GM23248 (cell line): ENCODE results near the gene SMC1B. TPM values are rescaled to one million over a fixed set of nuclear protein-coding genes. Genes with fewer than 3 reads are reported as not detected.
A peak's percentile ranks its signal among the peaks of the same experiment; 100 is the strongest.

Experiments
- DNase-seq: peaks from one replicate; pipeline ENCODE4 v3.0.0-alpha.2; 2015
- H2AFZ ChIP-seq: fragments of 200-600 bp; sonication (generic); 2 replicates; pipeline ENCODE4 v1.6.1; 2016; ENCODE audit warnings: antibody characterized with exemption
- H3F3A ChIP-seq: fragments of 200-600 bp; sonication (generic); 2 replicates; pipeline ENCODE4 v1.6.1; 2016; ENCODE audit warnings: mild to moderate bottlenecking, antibody characterized with exemption, mixed run types; ENCODE audit not compliant: insufficient read depth
- H3K27ac ChIP-seq: fragments of 200-600 bp; sonication (generic); 2 replicates; pipeline ENCODE4 v1.5.1; 2016; ENCODE audit warnings: mild to moderate bottlenecking
- H3K27me3 ChIP-seq: fragments of 200-600 bp; sonication (generic); replicated peaks from 2 replicates; pipeline ENCODE4 v1.6.1; 2016; ENCODE audit warnings: mild to moderate bottlenecking; ENCODE audit not compliant: insufficient read depth
- H3K36me3 ChIP-seq: fragments of 200-600 bp; sonication (generic); 2 replicates; pipeline ENCODE4 v1.6.1; 2016; ENCODE audit warnings: low read depth, mild to moderate bottlenecking
- H3K4me1 ChIP-seq: fragments of 200-600 bp; sonication (generic); 2 replicates; pipeline ENCODE4 v1.6.1; 2016; ENCODE audit warnings: mild to moderate bottlenecking; ENCODE audit not compliant: insufficient read depth
- H3K4me2 ChIP-seq: fragments of 200-600 bp; sonication (generic); one replicate; pipeline ENCODE4 v1.6.1; 2016; ENCODE audit warnings: mild to moderate bottlenecking; ENCODE audit not compliant: unreplicated experiment
- H3K4me3 ChIP-seq: fragments of 200-600 bp; sonication (generic); 2 replicates; pipeline ENCODE4 v1.5.1; 2016; ENCODE audit warnings: mild to moderate bottlenecking
- H3K79me2 ChIP-seq: fragments of 200-600 bp; sonication (generic); 2 replicates; pipeline ENCODE4 v1.6.1; 2016; ENCODE audit warnings: mild to moderate bottlenecking; ENCODE audit not compliant: insufficient read depth
- H3K9ac ChIP-seq: fragments of 200-600 bp; sonication (generic); 2 replicates; pipeline ENCODE4 v1.6.1; 2016; ENCODE audit warnings: mild to moderate bottlenecking
- H3K9me2 ChIP-seq: fragments of 200-600 bp; sonication (generic); 2 replicates; pipeline ENCODE4 v1.6.1; 2016; ENCODE audit warnings: mixed run types, mild to moderate bottlenecking, moderate library complexity; ENCODE audit not compliant: insufficient read depth
- H3K9me3 ChIP-seq: fragments of 200-600 bp; sonication (generic); one replicate; pipeline ENCODE4 v1.6.1; 2017; ENCODE audit warnings: low read depth
- H4K20me1 ChIP-seq: fragments of 200-600 bp; sonication (generic); 2 replicates; pipeline ENCODE4 v1.6.0; 2016; ENCODE audit not compliant: insufficient read depth
- EZH2 ChIP-seq: fragments of 200-600 bp; sonication (generic); IDR thresholded peaks from 2 replicates; pipeline ENCODE4 v1.6.1; 2018; ENCODE audit warnings: antibody characterized with exemption, mild to moderate bottlenecking; ENCODE audit not compliant: insufficient read depth, poor library complexity, severe bottlenecking
- EZH2phosphoT487 ChIP-seq: fragments of 200-600 bp; sonication (generic); IDR thresholded peaks from 2 replicates; pipeline ENCODE4 v1.6.1; 2018; ENCODE audit warnings: antibody characterized with exemption, moderate library complexity, mild to moderate bottlenecking, low read depth; ENCODE audit not compliant: insufficient read depth
- WGBS, 2 experiments: methylation state at CpG; one replicate each; pipeline ENCODE4 v1.1.6; 2015 to 2017; ENCODE audit warnings: low lambda C conversion rate in 2 of 2, low coverage in 1 of 2; ENCODE audit errors: missing lambda C conversion rate in 2 of 2; 5-methylcytosine and 5-hydroxymethylcytosine counted together
- in situ Hi-C: fragments of 300-500 bp; cut with MboI; formaldehyde crosslinking; loops from 2 replicates; pipeline ENCODE4 v1.15.0; 2020
- polyA plus RNA-seq: library from polyadenylated mRNA; unstranded; fragments of >200 nt; fragmentation: Nextera tagmentation; extraction: Ambion mirVana; gene quantifications from 2 replicates; pipeline ENCODE4 v1.2.1, GENCODE V29; 2016
- total RNA-seq: library from RNA; depleted of rRNA; stranded (reverse); fragments of >200 nt; shearing (Covaris generic); gene quantifications from 2 replicates; pipeline ENCODE4 v1.2.3, GENCODE V29; 2014

The SMC1B gene
- total and polyA plus RNA-seq, 2 experiments from 2014 or later: 0.08 TPM; not detected in 1

DNA sequence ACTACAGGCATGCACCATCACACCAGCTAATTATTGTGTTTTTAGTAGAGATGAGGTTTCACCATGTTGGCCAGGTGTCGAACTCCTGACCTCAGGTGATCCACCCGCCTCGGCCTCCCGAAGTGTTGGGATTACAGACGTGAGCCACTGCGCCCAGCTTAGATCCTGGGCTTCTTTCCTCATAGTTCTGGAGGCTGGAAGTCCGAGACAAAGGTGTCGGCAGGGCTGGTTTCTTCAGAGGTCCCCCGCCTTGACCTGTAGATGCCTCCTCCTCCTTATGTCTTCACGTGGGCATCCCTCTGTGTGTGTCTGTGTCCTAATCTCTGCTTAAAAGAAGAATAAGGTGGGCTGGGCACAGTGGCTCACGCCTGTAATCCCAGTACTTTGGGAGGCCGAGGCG, 45.1 kb upstream of the SMC1B start:
- Histone ChIP-seq H3K4me3 (no peak overlapping the region), H3K27ac (no peak overlapping the region), H3K9me2 (no peaks in the 10 kb centered on the region), H3K9me3 (no peaks in the 10 kb centered on the region), H2AFZ (no peak overlapping the region), H3K36me3 (no peaks in the 10 kb centered on the region), H4K20me1 (no peaks in the 10 kb centered on the region), H3K79me2 (no peaks in the 10 kb centered on the region), H3K4me2 (no peak overlapping the region), H3K4me1 (peaks cover 22% of the 10 kb centered on the region), H3K27me3 (no peaks in the 10 kb centered on the region), H3K9ac (no peak overlapping the region), H3F3A (peaks cover 17% of the 10 kb centered on the region)
- WGBS, 2 experiments: 96 to 97% methylated on average over 11 to 13 of the region's 13 CpGs
- in situ Hi-C loops: no loop called here
- no peak for TF ChIP-seq EZH2phosphoT487
- no peak for TF ChIP-seq EZH2
- no peak for DNase-seq

DNA sequence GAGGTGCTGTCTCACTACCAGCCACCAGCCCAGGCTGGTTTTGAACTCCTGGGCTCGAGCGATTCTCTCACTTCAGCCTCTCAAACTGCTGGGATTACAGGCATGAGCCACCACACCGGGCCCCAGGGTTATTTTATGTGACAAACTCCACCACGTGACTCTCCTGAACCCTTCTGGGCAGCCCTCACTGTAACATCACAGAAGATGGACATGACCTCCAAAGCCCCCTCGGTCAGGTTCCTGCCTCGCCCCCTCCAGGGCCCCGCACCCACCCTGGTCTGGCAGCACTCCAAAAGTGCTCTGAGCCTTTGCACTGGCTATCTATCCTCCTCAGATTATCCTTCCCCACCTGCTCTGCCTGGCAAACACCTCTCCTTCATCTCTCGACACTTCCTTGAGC, 43.4 kb upstream of the SMC1B start:
- Histone ChIP-seq H3K9me2 (no peaks in the 10 kb centered on the region), H3F3A (peaks cover 33% of the 10 kb centered on the region), H3K9me3 (no peaks in the 10 kb centered on the region), H3K79me2 (no peaks in the 10 kb centered on the region), H2AFZ (no peak overlapping the region), H3K4me3 (no peak overlapping the region), H3K4me1 (peaks cover 40% of the 10 kb centered on the region), H4K20me1 (no peaks in the 10 kb centered on the region), H3K36me3 (no peaks in the 10 kb centered on the region), H3K4me2 (no peak overlapping the region), H3K27me3 (no peaks in the 10 kb centered on the region), H3K27ac (no peak overlapping the region), H3K9ac (no peak overlapping the region)
- TF ChIP-seq EZH2: no peak
- TF ChIP-seq EZH2phosphoT487: no peak
- DNase-seq: no peak
- WGBS, 2 experiments: 89 to 91% methylated on average over 6 to 8 of the region's 8 CpGs
- in situ Hi-C loops: no loop called here

DNA sequence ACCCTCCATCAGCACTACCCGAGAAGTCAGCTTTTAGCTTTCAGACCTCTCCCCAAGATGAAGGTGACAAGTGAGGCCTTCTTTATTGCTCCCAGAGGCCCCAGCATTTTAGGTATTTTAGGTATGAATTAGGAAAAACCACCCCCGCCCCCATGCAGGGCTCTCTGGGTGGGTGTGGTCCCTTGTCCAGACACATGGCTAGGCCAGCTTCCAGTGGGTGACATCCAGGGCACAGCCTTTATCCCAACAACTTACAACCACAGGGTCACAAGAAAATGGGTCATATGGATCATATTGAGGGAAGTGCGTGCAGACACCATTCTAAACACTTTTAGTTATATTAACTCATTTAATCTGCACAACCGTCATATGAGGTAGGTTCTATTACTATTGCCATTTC, 42.2 kb upstream of the SMC1B start:
- peaks cover 41% of the 10 kb centered on the region for H3F3A ChIP-seq
- H3K4me3 ChIP-seq: no peak overlapping the region
- H3K4me2 ChIP-seq: peak overlapping the region; percentile 3
- WGBS, 2 experiments: 54 to 63% methylated on average over 4 of the region's 4 CpGs
- H3K36me3 ChIP-seq: no peaks in the 10 kb centered on the region
- in situ Hi-C loops: no loop called here
- H4K20me1 ChIP-seq: no peaks in the 10 kb centered on the region
- H3K27me3 ChIP-seq: no peaks in the 10 kb centered on the region
- no peak overlapping the region for H3K9ac ChIP-seq
- H3K9me2 ChIP-seq: no peaks in the 10 kb centered on the region
- DNase-seq: no peak
- H3K79me2 ChIP-seq: no peaks in the 10 kb centered on the region
- no peak overlapping the region for H2AFZ ChIP-seq
- peaks cover 50% of the 10 kb centered on the region for H3K4me1 ChIP-seq
- no peaks in the 10 kb centered on the region for H3K9me3 ChIP-seq
- H3K27ac ChIP-seq: no peak overlapping the region
- TF ChIP-seq EZH2phosphoT487 (no peak), EZH2 (no peak)

DNA sequence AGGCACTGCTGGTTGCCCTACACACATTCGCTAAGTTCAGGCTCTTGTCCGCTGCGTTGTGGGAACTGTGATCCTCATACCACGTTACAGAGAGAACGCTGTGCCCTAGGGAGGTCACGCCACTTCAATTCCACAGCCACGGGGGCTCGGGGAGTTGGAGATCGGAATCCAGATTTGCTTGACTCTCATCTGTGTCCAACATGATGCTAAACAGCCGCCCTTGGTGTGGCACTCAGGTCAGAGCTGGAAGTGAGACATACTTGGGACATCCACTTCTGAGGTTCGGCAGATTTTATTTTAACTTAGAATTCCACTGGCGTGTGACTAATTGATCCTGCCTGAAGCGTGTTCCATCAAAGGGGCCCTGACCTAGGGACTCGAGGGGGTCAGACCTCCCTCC, 41.8 kb upstream of the SMC1B start:
- peaks cover 46% of the 10 kb centered on the region for H3F3A ChIP-seq
- no peak overlapping the region for H3K27ac ChIP-seq
- H3K9me2 ChIP-seq: no peaks in the 10 kb centered on the region
- TF ChIP-seq EZH2: no peak
- TF ChIP-seq EZH2phosphoT487: no peak
- WGBS, 2 experiments: 35 to 36% methylated on average over 14 of the region's 14 CpGs
- no peak overlapping the region for H3K4me3 ChIP-seq
- H3K4me1 ChIP-seq: peaks cover 54% of the 10 kb centered on the region
- H3K36me3 ChIP-seq: no peaks in the 10 kb centered on the region
- no peak overlapping the region for H3K9ac ChIP-seq
- H3K79me2 ChIP-seq: no peaks in the 10 kb centered on the region
- peak overlapping the region; percentile 3 for H3K4me2 ChIP-seq
- in situ Hi-C loops: no loop called here
- peak; percentile 57 for DNase-seq
- H2AFZ ChIP-seq: no peak overlapping the region
- H3K9me3 ChIP-seq: no peaks in the 10 kb centered on the region
- H4K20me1 ChIP-seq: no peaks in the 10 kb centered on the region
- no peaks in the 10 kb centered on the region for H3K27me3 ChIP-seq

DNA sequence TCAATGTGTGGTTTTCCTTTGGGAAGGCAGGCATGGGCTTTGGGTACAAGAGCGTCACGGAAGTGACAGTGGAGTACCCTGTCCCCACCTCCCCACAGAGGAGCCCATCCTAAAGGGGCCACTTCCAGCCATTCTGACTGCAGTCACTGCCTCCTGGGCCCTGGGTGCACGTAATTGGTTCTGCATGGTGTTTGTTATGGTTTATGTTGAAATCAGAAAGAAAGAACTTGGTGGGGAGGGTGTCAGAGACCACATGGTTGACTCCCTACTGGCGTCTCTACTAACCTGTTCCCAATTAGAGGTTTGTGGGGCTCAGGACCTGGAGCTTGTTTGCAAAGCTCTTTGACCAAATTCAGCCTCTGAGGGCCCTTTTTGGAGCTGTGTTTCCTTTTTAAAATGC, 40.9 kb upstream of the SMC1B start:
- Histone ChIP-seq H4K20me1 (no peaks in the 10 kb centered on the region), H3K4me3 (no peak overlapping the region), H3K36me3 (no peaks in the 10 kb centered on the region), H3K9ac (peak overlapping the region; percentile 33; the same call in 1 of the 2 replicates), H3F3A (peaks cover 52% of the 10 kb centered on the region), H3K79me2 (no peaks in the 10 kb centered on the region), H3K27ac (peak overlapping the region; percentile 62), H3K4me1 (peaks cover 59% of the 10 kb centered on the region), H3K9me3 (no peaks in the 10 kb centered on the region), H3K9me2 (no peaks in the 10 kb centered on the region), H3K27me3 (no peaks in the 10 kb centered on the region), H3K4me2 (peak overlapping the region; percentile 31), H2AFZ (no peak overlapping the region)
- TF ChIP-seq EZH2phosphoT487 (no peak), EZH2 (no peak)
- in situ Hi-C loops: no loop called here
- DNase-seq: peak; percentile 87
- WGBS, 2 experiments: 5 to 6% methylated on average over 4 of the region's 4 CpGs
